H9 (cell line): ENCODE measurements around the gene TM9SF4. TPM values are rescaled to one million over a fixed set of nuclear protein-coding genes. Genes with fewer than 3 reads are reported as not detected.

Experiments used
- DNase-seq: peaks from one replicate; pipeline ENCODE4 v3.0.0-alpha.2; 2017
- H2AFZ ChIP-seq: one replicate; pipeline ENCODE4 v1.6.1; 2013; ENCODE audit warnings: mild to moderate bottlenecking, low read length, control low read depth, moderate library complexity
- H2AK5ac ChIP-seq: 2 replicates; pipeline ENCODE4 v1.6.1; 2013; ENCODE audit warnings: low read length, control low read depth, mixed read lengths; ENCODE audit not compliant: insufficient read length
- H2BK120ac ChIP-seq: one replicate; pipeline ENCODE4 v1.6.1; 2013; ENCODE audit warnings: low read depth, mild to moderate bottlenecking, low read length, control low read depth, inconsistent platforms; ENCODE audit not compliant: poor library complexity, severe bottlenecking
- H2BK12ac ChIP-seq: 2 replicates; pipeline ENCODE4 v1.6.1; 2013; ENCODE audit warnings: low read length, control low read depth, mixed read lengths, low read depth; ENCODE audit not compliant: insufficient read length
- H2BK15ac ChIP-seq: 2 replicates; pipeline ENCODE4 v1.6.1; 2013; ENCODE audit warnings: low read depth, low read length, control low read depth
- H2BK20ac ChIP-seq: one replicate; pipeline ENCODE4 v1.6.1; 2013; ENCODE audit warnings: low read depth, mild to moderate bottlenecking, low read length, control low read depth, inconsistent platforms; ENCODE audit not compliant: poor library complexity, severe bottlenecking
- H2BK5ac ChIP-seq: 2 replicates; pipeline ENCODE4 v1.6.1; 2013; ENCODE audit warnings: low read length, control low read depth, mixed read lengths; ENCODE audit not compliant: insufficient read length
- H3K14ac ChIP-seq: 2 replicates; pipeline ENCODE4 v1.6.1; 2013; ENCODE audit warnings: low read length, control low read depth; ENCODE audit not compliant: insufficient read depth
- H3K18ac ChIP-seq: 2 replicates; pipeline ENCODE4 v1.6.1; 2013; ENCODE audit warnings: low read depth, mild to moderate bottlenecking, mixed read lengths, low read length, control low read depth; ENCODE audit not compliant: insufficient read length
- H3K23ac ChIP-seq: 2 replicates; pipeline ENCODE4 v1.6.1; 2013; ENCODE audit warnings: low read length, control low read depth, mixed read lengths, low read depth; ENCODE audit not compliant: insufficient read length
- H3K23me2 ChIP-seq: 2 replicates; pipeline ENCODE4 v1.6.1; 2013; ENCODE audit warnings: low read depth, mild to moderate bottlenecking, mixed read lengths, low read length, control low read depth; ENCODE audit not compliant: insufficient read length, poor library complexity, severe bottlenecking
- H3K27ac ChIP-seq: 2 replicates; pipeline ENCODE4 v1.5.1; 2013; ENCODE audit warnings: low read length, control low read depth, mixed read lengths, low read depth; ENCODE audit not compliant: insufficient read length
- H3K27me3 ChIP-seq: 2 replicates; pipeline ENCODE4 v1.6.1; 2013; ENCODE audit warnings: low read length, control low read depth, inconsistent platforms; ENCODE audit not compliant: insufficient read depth
- H3K4ac ChIP-seq: 2 replicates; pipeline ENCODE4 v1.6.1; 2013; ENCODE audit warnings: low read depth, mild to moderate bottlenecking, control low read depth, inconsistent platforms, low read length, moderate library complexity
- H3K4me1 ChIP-seq: 2 replicates; pipeline ENCODE4 v1.6.1; 2013; ENCODE audit warnings: low read length, control low read depth, inconsistent platforms; ENCODE audit not compliant: insufficient read depth
- H3K4me2 ChIP-seq: 2 replicates; pipeline ENCODE4 v1.6.1; 2013; ENCODE audit warnings: low read length, control low read depth, mixed read lengths; ENCODE audit not compliant: insufficient read length, insufficient read depth
- H3K56ac ChIP-seq: 2 replicates; pipeline ENCODE4 v1.6.1; 2013; ENCODE audit warnings: low read depth, mild to moderate bottlenecking, mixed read lengths, low read length, control low read depth; ENCODE audit not compliant: insufficient read length
- H3K79me1 ChIP-seq: 2 replicates; pipeline ENCODE4 v1.6.1; 2013; ENCODE audit warnings: low read depth, mild to moderate bottlenecking, moderate library complexity, low read length, control low read depth, inconsistent platforms; ENCODE audit not compliant: insufficient read depth, poor library complexity, severe bottlenecking
- H3K79me2 ChIP-seq: 2 replicates; pipeline ENCODE4 v1.6.1; 2013; ENCODE audit warnings: low read length, control low read depth, inconsistent platforms; ENCODE audit not compliant: insufficient read depth
- H3K9ac ChIP-seq: 2 replicates; pipeline ENCODE4 v1.6.1; 2013; ENCODE audit warnings: low read length, control low read depth, mixed read lengths; ENCODE audit not compliant: insufficient read length; ENCODE audit errors: extremely low read depth
- H3K9me3 ChIP-seq: one replicate; pipeline ENCODE4 v1.6.1; 2013; ENCODE audit warnings: low read depth, low read length, inconsistent platforms; ENCODE audit not compliant: control insufficient read depth
- H3T11ph ChIP-seq: one replicate; pipeline ENCODE4 v1.6.1; 2013; ENCODE audit warnings: mild to moderate bottlenecking, low read length, control low read depth, inconsistent platforms
- H4K20me1 ChIP-seq: one replicate; pipeline ENCODE4 v1.6.1; 2013; ENCODE audit not compliant: control insufficient read depth, insufficient read length, insufficient read depth
- H4K5ac ChIP-seq: 2 replicates; pipeline ENCODE4 v1.6.1; 2013; ENCODE audit warnings: low read depth, mild to moderate bottlenecking, mixed read lengths, low read length, control low read depth; ENCODE audit not compliant: insufficient read length
- H4K8ac ChIP-seq: replicated peaks from 2 replicates; pipeline ENCODE4 v1.6.1; 2013; ENCODE audit warnings: low read length, control low read depth, mixed read lengths, low read depth; ENCODE audit not compliant: insufficient read length
- H4K91ac ChIP-seq: 2 replicates; pipeline ENCODE4 v1.6.1; 2013; ENCODE audit warnings: low read depth, mild to moderate bottlenecking, moderate library complexity, mixed read lengths, low read length, control low read depth; ENCODE audit not compliant: insufficient read length
- H3K27ac Mint-ChIP-seq, 3 experiments: 2 replicates in 2 of 3; 3 replicates in 1 of 3; pipeline ENCODE4 v1.8.0; 2020 to 2021; ENCODE audit warnings: mixed read lengths in 3 of 3, mild to moderate bottlenecking in 1 of 3, moderate library complexity in 1 of 3
- H3K27me3 Mint-ChIP-seq: 2 replicates; pipeline ENCODE4 v1.8.0; 2021; ENCODE audit warnings: low read depth, mild to moderate bottlenecking, moderate library complexity, mixed read lengths
- H3K36me3 Mint-ChIP-seq, 3 experiments: 2 replicates in 2 of 3; 3 replicates in 1 of 3; pipeline ENCODE4 v1.8.0; 2020 to 2021; ENCODE audit warnings: low read depth in 3 of 3, mixed read lengths in 3 of 3; ENCODE audit not compliant: insufficient read depth in 1 of 3
- H3K4me1 Mint-ChIP-seq, 2 experiments: 2 replicates each; pipeline ENCODE4 v1.8.0; 2020; ENCODE audit warnings: mixed read lengths in 2 of 2
- H3K4me3 Mint-ChIP-seq, 2 experiments: 2 replicates in 1 of 2; 3 replicates in 1 of 2; pipeline ENCODE4 v1.8.0; 2020 to 2021; ENCODE audit warnings: mild to moderate bottlenecking in 2 of 2, mixed read lengths in 2 of 2, moderate library complexity in 1 of 2
- H3K9me3 Mint-ChIP-seq, 2 experiments: 2 replicates in 1 of 2; 3 replicates in 1 of 2; pipeline ENCODE4 v1.8.0; 2020; ENCODE audit warnings: mild to moderate bottlenecking in 2 of 2, mixed read lengths in 2 of 2, moderate library complexity in 1 of 2
- CTCF ChIP-seq: fragments of 200-600 bp; sonication (generic); conservative IDR thresholded peaks from 3 replicates; pipeline ENCODE4 v1.8.0; 2021; ENCODE audit warnings: antibody characterized with exemption, mild to moderate bottlenecking
- WGBS: extraction: QIAGEN DNeasy Blood & Tissue Kit; methylation state at CpG from one replicate; pipeline ENCODE4 v1.1.7; 2013; ENCODE audit warnings: missing lambda C conversion rate, low lambda C conversion rate, mixed read lengths; ENCODE audit not compliant: insufficient read length; ENCODE audit errors: extremely low coverage; 5-methylcytosine and 5-hydroxymethylcytosine counted together
- total RNA-seq: library from RNA; stranded (reverse); gene quantifications from 2 replicates; pipeline ENCODE4 v1.2.1, GENCODE V29; 2021

Gene TM9SF4
- total RNA-seq, 1 experiment from 2014 or later: 62.3 TPM

GRCh38 chr20:32071395-32072167 lies 37.9 kb upstream of the TM9SF4 start:
- Histone ChIP-seq H2AK5ac (no peak overlapping the region), H2BK5ac (no peak overlapping the region), H3K4me2 (no peak overlapping the region), H2BK20ac (no peak overlapping the region), H2BK120ac (no peak overlapping the region), H3K23ac (no peak overlapping the region), H4K91ac (no peak overlapping the region), H3K27ac (no peak overlapping the region), H2BK12ac (no peak overlapping the region), H3K79me1 (no peaks in the 10 kb centered on the region), H3K23me2 (no peaks in the 10 kb centered on the region), H4K5ac (no peak overlapping the region), H4K8ac (no peak overlapping the region), H3K9me3 (no peaks in the 10 kb centered on the region), H3K18ac (peak overlapping the region; percentile 48), H3K79me2 (no peaks in the 10 kb centered on the region), H2BK15ac (no peak overlapping the region), H3K14ac (no peak overlapping the region; the same call in 1 of the 2 replicates), H3K9ac (no peak overlapping the region), H2AFZ (no peak overlapping the region), H4K20me1 (no peaks in the 10 kb centered on the region), H3K27me3 (no peaks in the 10 kb centered on the region), H3T11ph (no peak overlapping the region), H3K56ac (no peak overlapping the region), H3K4me1 (no peaks in the 10 kb centered on the region), H3K4ac (no peak overlapping the region)
- peaks cover 12 to 26% of the 10 kb centered on the region in 2 experiments; a peak in 3 of 4 replicates for H3K4me1 Mint-ChIP-seq
- H3K9me3 Mint-ChIP-seq: no peaks in the 10 kb centered on the region
- no CpG with 5 or more reads among the region's 17 CpGs for WGBS
- H3K27me3 Mint-ChIP-seq: peaks cover 18% of the 10 kb centered on the region
- no peaks in the 10 kb centered on the region; a peak in 1 of 7 replicates for H3K36me3 Mint-ChIP-seq
- H3K4me3 Mint-ChIP-seq: no peak overlapping the region
- peak overlapping the region in 2 of 3 experiments; percentile 23 to 51; a peak in 4 of 7 replicates for H3K27ac Mint-ChIP-seq
- no peak for DNase-seq
- no peak for TF ChIP-seq CTCF
